Activated naive CD4-positive, alpha-beta T cell treated with anti-CD3 and anti-CD28 coated beads for 36 hours (primary cell): ENCODE data around the gene TLK1. TPM values are rescaled to one million over a fixed set of nuclear protein-coding genes. Genes with fewer than 3 reads are reported as not detected.
"Not testable (repeated sequence)": the region's sequence is repeated elsewhere in the genome, so short reads cannot be mapped to it uniquely, and the experiment has no call there.

Source experiments
- CTCF ChIA-PET: fragments of 350-600 bp; sonication (Branson Sonifier 250); formaldehyde crosslinking; loops from one replicate; lab custom pipeline; 2021; ENCODE audit warnings: antibody characterized with exemption; lab: Charles Lee
- DNase-seq: peaks from one replicate; pipeline ENCODE4 v3.0.0-alpha.2; 2020
- H3K27ac Mint-ChIP-seq: one replicate; pipeline ENCODE4 v1.8.0; 2021; ENCODE audit warnings: mild to moderate bottlenecking, mixed read lengths
- H3K27me3 Mint-ChIP-seq: one replicate; pipeline ENCODE4 v1.8.0; 2021; ENCODE audit warnings: low read depth, mixed read lengths
- H3K36me3 Mint-ChIP-seq: one replicate; pipeline ENCODE4 v1.8.0; 2021; ENCODE audit warnings: low read depth, mixed read lengths
- H3K4me1 Mint-ChIP-seq: one replicate; pipeline ENCODE4 v1.8.0; 2021; ENCODE audit warnings: low read depth, mixed read lengths
- H3K4me3 Mint-ChIP-seq: one replicate; pipeline ENCODE4 v1.8.0; 2021; ENCODE audit warnings: mild to moderate bottlenecking, moderate library complexity, mixed read lengths
- H3K9me3 Mint-ChIP-seq: one replicate; pipeline ENCODE4 v1.8.0; 2021; ENCODE audit warnings: mixed read lengths
- intact Hi-C: fragments of 100-400 bp; cut with micrococcal nuclease; formaldehyde crosslinking; loops from one replicate; pipeline ENCODE4 v1.15.1; 2023
- total RNA-seq, 2 experiments: library from RNA; stranded (reverse); gene quantifications; one replicate each; pipeline ENCODE4 v1.2.3, GENCODE V29; 2021

Gene TLK1
- total RNA-seq, 2 experiments from 2014 or later = 54.5 to 55.9 TPM

- peaks cover 9% of the 10 kb centered on the region for H3K36me3 Mint-ChIP-seq
- H3K27ac Mint-ChIP-seq = no peak overlapping the region
- H3K4me3 Mint-ChIP-seq = no peak overlapping the region
- peaks cover 59% of the 10 kb centered on the region for H3K4me1 Mint-ChIP-seq
- intact Hi-C loops = no loop called here
- H3K9me3 Mint-ChIP-seq = no peaks in the 10 kb centered on the region
- no peaks in the 10 kb centered on the region for H3K27me3 Mint-ChIP-seq
- no peak for DNase-seq
- CTCF ChIA-PET = interaction anchor here (0.8 to 1.5 kb wide), 3 partner anchors 24 to 184 kb away, joined by 3 to 5 read pairs (median 4); no protein-coding TSS in a partner anchor
Measured at GRCh38 chr2:171134624-171135230, 26.0 kb downstream of the TLK1 start.

GRCh38 chr2:171132086-171132485, 28.6 kb downstream of the TLK1 start:
- no peaks in the 10 kb centered on the region for H3K9me3 Mint-ChIP-seq
- CTCF ChIA-PET = no interaction called here
- H3K36me3 Mint-ChIP-seq = peaks cover 9% of the 10 kb centered on the region
- intact Hi-C loops = no loop called here
- H3K27me3 Mint-ChIP-seq = no peaks in the 10 kb centered on the region
- H3K4me3 Mint-ChIP-seq = no peak overlapping the region
- no peak for DNase-seq
- H3K27ac Mint-ChIP-seq = no peak overlapping the region
- peaks cover 55% of the 10 kb centered on the region for H3K4me1 Mint-ChIP-seq

- CTCF ChIA-PET = no interaction called here
- DNase-seq = no peak
- Mint-ChIP-seq H3K9me3 (no peaks in the 10 kb centered on the region), H3K27ac (no peak overlapping the region), H3K36me3 (peaks cover 6% of the 10 kb centered on the region), H3K4me3 (no peak overlapping the region), H3K4me1 (peaks cover 42% of the 10 kb centered on the region), H3K27me3 (no peaks in the 10 kb centered on the region)
- intact Hi-C loops = no loop called here
Measured at GRCh38 chr2:171128461-171128860, 32.2 kb downstream of the TLK1 start.

- H3K27me3 Mint-ChIP-seq = no peaks in the 10 kb centered on the region
- no peaks in the 10 kb centered on the region for H3K9me3 Mint-ChIP-seq
- no peak overlapping the region for H3K4me3 Mint-ChIP-seq
- no peak overlapping the region for H3K27ac Mint-ChIP-seq
- H3K36me3 Mint-ChIP-seq = peaks cover 2% of the 10 kb centered on the region
- DNase-seq = no peak
- H3K4me1 Mint-ChIP-seq = peaks cover 42% of the 10 kb centered on the region
- intact Hi-C loops = no loop called here
- CTCF ChIA-PET = no interaction called here
Measured at GRCh38 chr2:171124541-171124940, 36.2 kb downstream of the TLK1 start.

GRCh38 chr2:171109571-171109970, 51.1 kb downstream of the TLK1 start:
- no peak overlapping the region for H3K27ac Mint-ChIP-seq

GRCh38 chr2:171109020-171109419, 51.7 kb downstream of the TLK1 start:
- H3K27me3 Mint-ChIP-seq = no peaks in the 10 kb centered on the region
- peaks cover 20% of the 10 kb centered on the region for H3K36me3 Mint-ChIP-seq
- no peak overlapping the region for H3K27ac Mint-ChIP-seq
- H3K4me3 Mint-ChIP-seq = no peak overlapping the region
- CTCF ChIA-PET = interaction anchor here (0.6 to 1.1 kb wide), 2 partner anchors 22 to 32 kb away, joined by 3 read pairs; no protein-coding TSS in a partner anchor
- DNase-seq = no peak
- H3K4me1 Mint-ChIP-seq = peaks cover 39% of the 10 kb centered on the region
- H3K9me3 Mint-ChIP-seq = no peaks in the 10 kb centered on the region
- intact Hi-C loops = no loop called here

More at GRCh38 chr2:171109571-171109970, 51.1 kb downstream of the TLK1 start:
- DNase-seq = no peak
- no peaks in the 10 kb centered on the region for H3K27me3 Mint-ChIP-seq
- peaks cover 37% of the 10 kb centered on the region for H3K4me1 Mint-ChIP-seq
- CTCF ChIA-PET = no interaction called here
- H3K36me3 Mint-ChIP-seq = peaks cover 24% of the 10 kb centered on the region
- no peaks in the 10 kb centered on the region for H3K9me3 Mint-ChIP-seq
- no peak overlapping the region for H3K4me3 Mint-ChIP-seq
- intact Hi-C loops = no loop called here

- H3K36me3 Mint-ChIP-seq = peaks cover 18% of the 10 kb centered on the region
- H3K4me1 Mint-ChIP-seq = peaks cover 49% of the 10 kb centered on the region
- H3K27ac Mint-ChIP-seq = no peak overlapping the region
- H3K27me3 Mint-ChIP-seq = no peaks in the 10 kb centered on the region
- CTCF ChIA-PET = no interaction called here
- intact Hi-C loops = no loop called here
- no peak overlapping the region for H3K4me3 Mint-ChIP-seq
- DNase-seq = no peak
- H3K9me3 Mint-ChIP-seq = no peaks in the 10 kb centered on the region
Measured at GRCh38 chr2:171107803-171108202, 52.9 kb downstream of the TLK1 start.

GRCh38 chr2:171104379-171104778, 56.3 kb downstream of the TLK1 start:
- Mint-ChIP-seq H3K36me3 (peaks cover 32% of the 10 kb centered on the region), H3K9me3 (peaks cover 11% of the 10 kb centered on the region), H3K4me1 (peaks cover 42% of the 10 kb centered on the region), H3K27me3 (no peaks in the 10 kb centered on the region), H3K27ac (no peak overlapping the region), H3K4me3 (no peak overlapping the region)
- DNase-seq = no peak
- CTCF ChIA-PET = no interaction called here
- intact Hi-C loops = loop anchor here (5.0 kb wide), 1 partner anchor 53 kb away; no protein-coding TSS in a partner anchor

GRCh38 chr2:171102802-171103201, 57.9 kb downstream of the TLK1 start:
- no peak overlapping the region for H3K27ac Mint-ChIP-seq
- DNase-seq = peak; percentile 16
- H3K36me3 Mint-ChIP-seq = peaks cover 42% of the 10 kb centered on the region
- H3K27me3 Mint-ChIP-seq = no peaks in the 10 kb centered on the region
- intact Hi-C loops = loop anchor here (5.0 kb wide), 1 partner anchor 54 kb away; no protein-coding TSS in a partner anchor
- no peak overlapping the region for H3K4me3 Mint-ChIP-seq
- peaks cover 36% of the 10 kb centered on the region for H3K4me1 Mint-ChIP-seq
- H3K9me3 Mint-ChIP-seq = peaks cover 21% of the 10 kb centered on the region
- CTCF ChIA-PET = no interaction called here

- CTCF ChIA-PET = no interaction called here
- no peaks in the 10 kb centered on the region for H3K27me3 Mint-ChIP-seq
- DNase-seq = no peak
- no peak overlapping the region for H3K27ac Mint-ChIP-seq
- H3K4me1 Mint-ChIP-seq = peaks cover 35% of the 10 kb centered on the region
- peaks cover 26% of the 10 kb centered on the region for H3K9me3 Mint-ChIP-seq
- H3K36me3 Mint-ChIP-seq = peaks cover 39% of the 10 kb centered on the region
- intact Hi-C loops = loop anchor here (5.0 kb wide), 1 partner anchor 57 kb away; no protein-coding TSS in a partner anchor
- no peak overlapping the region for H3K4me3 Mint-ChIP-seq
Measured at GRCh38 chr2:171100370-171100769, 60.3 kb downstream of the TLK1 start.

GRCh38 chr2:171098607-171099006, 62.1 kb downstream of the TLK1 start:
- peaks cover 36% of the 10 kb centered on the region for H3K36me3 Mint-ChIP-seq
- CTCF ChIA-PET = interaction anchor here (1.6 kb wide), 1 partner anchor 12 kb away, joined by 8 read pairs; no protein-coding TSS in a partner anchor
- DNase-seq = no peak
- H3K27me3 Mint-ChIP-seq = no peaks in the 10 kb centered on the region
- intact Hi-C loops = no loop called here
- peaks cover 37% of the 10 kb centered on the region for H3K4me1 Mint-ChIP-seq
- no peak overlapping the region for H3K27ac Mint-ChIP-seq
- H3K9me3 Mint-ChIP-seq = peaks cover 26% of the 10 kb centered on the region
- no peak overlapping the region for H3K4me3 Mint-ChIP-seq

GRCh38 chr2:171095014-171095582, 65.6 kb downstream of the TLK1 start:
- H3K4me1 Mint-ChIP-seq = peaks cover 28% of the 10 kb centered on the region
- peaks cover 20% of the 10 kb centered on the region for H3K9me3 Mint-ChIP-seq
- no peaks in the 10 kb centered on the region for H3K27me3 Mint-ChIP-seq
- intact Hi-C loops = loop anchor here (1.0 to 2.0 kb wide), 2 partner anchors 42 to 224 kb away; no protein-coding TSS in a partner anchor
- no peak for DNase-seq
- H3K27ac Mint-ChIP-seq = no peak overlapping the region
- CTCF ChIA-PET = interaction anchor here (0.7 to 1.0 kb wide), 3 partner anchors 8 to 258 kb away, joined by 4 to 8 read pairs (median 8); no protein-coding TSS in a partner anchor
- peaks cover 31% of the 10 kb centered on the region for H3K36me3 Mint-ChIP-seq
- no peak overlapping the region for H3K4me3 Mint-ChIP-seq

GRCh38 chr2:171091517-171091916, 69.2 kb downstream of the TLK1 start:
- H3K36me3 Mint-ChIP-seq, intact Hi-C loops, H3K9me3 Mint-ChIP-seq, DNase-seq, H3K4me3 Mint-ChIP-seq, H3K27me3 Mint-ChIP-seq, H3K27ac Mint-ChIP-seq, CTCF ChIA-PET: not testable (repeated sequence)
- peaks cover 53% of the 10 kb centered on the region for H3K4me1 Mint-ChIP-seq
